GM21825 (cell line): Measurements from ENCODE around the gene ZFPM1.

Source experiments
- ATAC-seq: cut with Tn5 transposase; IDR thresholded peaks from one replicate; pipeline ENCODE4 v1.9.1; 2021; ENCODE audit warnings: mild to moderate bottlenecking, moderate library complexity; ENCODE audit not compliant: unreplicated experiment

Gene ZFPM1

GRCh38 chr16:88417684-88418476 lies 35.2 kb upstream of the ZFPM1 start:
- no peak for ATAC-seq

DNA sequence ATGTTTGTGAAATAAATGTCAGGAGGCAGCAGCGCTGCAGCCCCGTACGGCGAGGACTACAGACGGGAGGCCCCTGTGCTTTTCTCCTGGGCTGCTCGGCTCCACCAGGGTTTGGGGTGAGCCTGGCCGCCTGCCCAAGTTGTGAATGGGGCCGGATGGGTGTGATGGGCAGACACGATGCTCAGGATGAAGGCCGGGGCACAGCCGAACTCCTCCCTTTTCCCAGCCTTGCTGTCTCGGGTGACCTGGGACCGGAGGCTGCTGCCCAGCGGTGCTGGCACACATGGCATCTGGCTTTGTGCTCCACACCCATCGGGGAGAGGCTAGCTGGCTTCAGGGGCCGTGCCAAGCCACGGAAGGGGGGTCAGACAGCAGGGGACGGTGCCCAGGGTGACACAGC lies 34.2 kb upstream of the ZFPM1 start:
- ATAC-seq: no peak

DNA sequence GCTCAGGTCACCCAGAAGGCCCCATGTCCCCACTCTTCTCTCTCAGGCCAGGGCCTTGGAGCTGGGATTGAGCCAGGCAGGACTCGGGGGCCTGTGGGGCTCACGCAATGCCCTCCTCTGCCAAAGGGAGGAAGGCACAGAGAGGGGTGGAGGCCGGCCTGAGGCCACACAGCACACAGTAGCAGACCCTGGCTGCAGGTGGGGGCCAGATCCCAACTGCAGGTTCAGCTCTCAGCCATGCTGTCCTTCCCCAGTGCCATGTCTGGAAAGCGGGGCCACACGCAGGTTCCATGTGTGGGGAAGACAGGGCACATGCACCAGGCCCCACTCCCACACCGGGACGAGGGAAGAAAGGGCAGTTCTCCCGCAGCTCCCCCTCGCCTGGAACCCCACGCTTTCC lies 33.3 kb upstream of the ZFPM1 start:
- no peak for ATAC-seq

DNA sequence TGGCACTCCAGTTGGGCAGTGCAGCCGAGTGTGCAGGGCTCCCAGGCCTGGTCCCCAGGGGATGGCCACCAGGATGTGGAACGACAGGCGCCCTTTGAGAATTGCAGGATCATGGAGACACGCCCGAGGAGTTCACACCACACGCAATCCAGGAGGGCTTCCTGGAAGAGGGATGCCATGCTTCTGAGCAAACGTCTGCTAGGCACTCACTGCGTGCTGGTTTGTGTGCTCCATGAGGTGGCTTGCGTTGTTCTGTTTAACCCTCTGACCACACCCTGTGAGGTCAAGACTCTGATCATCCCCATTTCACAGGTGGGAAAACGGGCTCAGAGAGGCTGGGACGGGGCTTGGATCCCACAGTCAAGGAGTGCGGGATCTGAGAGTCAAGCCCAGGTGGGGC lies 32.6 kb upstream of the ZFPM1 start:
- no peak for ATAC-seq

DNA sequence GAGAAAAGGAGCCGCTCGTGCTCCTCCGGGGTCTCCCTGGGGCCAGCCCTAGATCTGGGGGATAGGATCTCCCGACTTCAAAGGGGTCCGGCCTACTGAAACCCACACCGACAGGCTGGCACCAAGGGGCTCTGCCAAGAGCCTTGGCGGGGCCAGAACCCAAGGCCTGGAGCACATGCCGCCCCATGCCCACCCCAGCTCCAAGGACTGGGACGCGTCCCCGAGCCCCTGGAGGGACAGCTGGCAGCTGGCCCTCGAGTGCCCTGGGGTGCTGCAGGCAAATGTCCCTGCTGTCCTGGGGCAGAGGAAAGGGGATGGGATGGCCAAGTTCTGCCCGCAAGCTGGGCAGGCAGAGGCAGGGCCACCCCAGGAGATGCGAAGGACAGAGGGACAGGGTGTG lies 31.8 kb upstream of the ZFPM1 start:
- no peak for ATAC-seq

DNA sequence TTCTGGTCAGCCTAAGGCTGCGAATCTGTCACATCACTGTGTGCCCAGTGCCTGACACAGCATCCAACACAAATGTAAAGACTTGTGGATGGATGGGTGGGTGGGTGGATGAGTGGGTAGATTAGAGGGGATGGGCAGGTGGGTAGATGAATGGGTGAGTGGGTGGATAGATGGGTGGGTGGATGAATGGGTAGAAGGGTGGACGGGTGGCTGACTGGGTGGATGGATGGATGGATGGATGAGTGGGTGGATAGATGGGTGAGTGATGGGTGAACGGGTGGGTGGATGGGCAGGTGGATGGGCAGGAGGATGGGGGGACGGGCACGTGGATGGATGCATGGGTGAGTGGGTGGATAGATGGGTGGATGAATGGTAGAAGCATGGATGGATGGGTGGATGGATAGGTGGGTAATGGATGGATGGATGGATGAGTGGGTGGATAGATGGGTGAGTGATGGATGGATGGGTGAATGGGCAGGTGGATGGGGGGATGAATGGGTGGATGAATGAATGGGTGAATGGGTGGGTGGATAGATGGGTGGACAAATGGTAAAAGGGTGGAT lies 31.1 kb upstream of the ZFPM1 start:
- no peak for ATAC-seq

GRCh38 chr16:88422733-88423447 lies 30.2 kb upstream of the ZFPM1 start:
- no peak for ATAC-seq

GRCh38 chr16:88423448-88423850 lies 29.6 kb upstream of the ZFPM1 start:
- no peak for ATAC-seq

GRCh38 chr16:88424587-88425235 lies 28.4 kb upstream of the ZFPM1 start:
- no peak for ATAC-seq

DNA sequence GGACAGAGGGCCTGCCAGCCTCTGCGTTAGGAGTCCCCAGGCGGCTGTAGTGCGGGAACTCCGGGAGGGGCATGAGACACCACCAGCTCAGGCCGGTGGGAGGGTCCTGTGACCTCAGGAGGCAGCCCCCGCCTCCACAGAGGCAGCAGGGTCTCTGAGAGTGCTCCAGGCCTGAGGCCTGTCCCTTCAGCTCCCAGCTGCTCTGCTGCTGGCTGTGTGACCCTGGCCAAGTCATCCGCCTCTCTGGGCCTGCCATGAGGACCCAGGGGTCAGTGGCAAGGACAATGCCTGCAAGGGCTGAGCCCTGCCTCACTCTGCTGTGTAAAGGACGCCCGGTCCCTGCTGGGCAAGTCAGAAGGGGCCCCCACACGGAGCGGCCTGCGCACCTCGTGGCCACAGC lies 27.1 kb upstream of the ZFPM1 start:
- no peak for ATAC-seq

GRCh38 chr16:88427376-88427775 lies 25.7 kb upstream of the ZFPM1 start:
- no peak for ATAC-seq

GRCh38 chr16:88428156-88428555 lies 24.9 kb upstream of the ZFPM1 start:
- ATAC-seq: no peak

DNA sequence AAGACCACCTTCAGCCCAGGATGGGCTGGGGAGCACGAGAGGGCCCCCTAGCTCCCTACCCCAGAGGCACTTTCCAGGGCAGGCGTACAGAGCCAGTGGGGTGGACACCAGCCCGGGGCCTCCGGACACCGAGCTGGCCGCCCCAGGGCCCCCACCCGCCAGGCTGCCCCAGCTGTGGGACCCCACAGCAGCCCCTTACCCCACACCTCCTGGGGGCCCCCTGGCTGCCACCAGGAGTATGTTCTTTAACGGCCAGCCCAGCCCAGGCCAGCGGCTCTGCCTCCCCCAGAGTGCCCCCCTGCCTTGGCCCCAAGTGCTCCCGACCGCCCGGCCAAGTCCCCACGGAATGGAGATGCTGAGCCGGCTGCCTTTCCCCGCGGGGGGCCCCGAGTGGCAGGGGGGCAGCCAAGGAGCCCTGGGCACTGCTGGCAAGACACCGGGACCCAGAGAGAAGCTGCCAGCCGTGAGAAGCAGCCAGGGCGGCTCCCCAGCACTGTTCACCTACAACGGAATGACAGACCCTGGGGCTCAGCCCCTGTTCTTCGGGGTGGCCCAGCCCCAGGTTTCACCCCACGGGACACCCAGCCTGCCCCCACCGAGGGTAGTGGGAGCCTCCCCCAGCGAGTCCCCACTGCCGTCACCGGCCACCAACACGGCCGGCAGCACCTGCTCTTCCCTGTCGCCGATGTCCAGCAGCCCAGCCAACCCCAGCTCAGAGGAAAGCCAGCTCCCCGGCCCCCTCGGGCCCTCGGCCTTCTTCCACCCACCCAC lies 24.3 kb upstream of the ZFPM1 start:
- no peak for ATAC-seq

GRCh38 chr16:88429387-88430184 lies 23.5 kb upstream of the ZFPM1 start:
- ATAC-seq: no peak

DNA sequence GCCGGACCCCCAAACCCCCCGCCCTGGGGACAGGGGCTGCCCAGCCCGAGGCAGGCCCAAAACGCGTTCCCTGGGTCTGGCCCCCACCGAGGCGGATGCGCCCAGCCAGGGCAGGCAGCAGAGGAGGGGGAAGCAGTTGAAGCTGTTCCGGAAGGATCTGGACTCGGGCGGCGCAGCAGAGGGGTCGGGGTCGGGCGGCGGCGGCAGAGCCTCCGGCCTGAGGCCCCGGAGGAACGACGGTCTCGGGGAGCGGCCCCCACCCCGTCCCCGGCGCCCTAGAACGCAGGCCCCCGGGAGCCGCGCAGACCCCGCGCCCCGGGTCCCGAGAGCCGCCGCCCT lies 22.9 kb upstream of the ZFPM1 start:
- ATAC-seq: no peak

DNA sequence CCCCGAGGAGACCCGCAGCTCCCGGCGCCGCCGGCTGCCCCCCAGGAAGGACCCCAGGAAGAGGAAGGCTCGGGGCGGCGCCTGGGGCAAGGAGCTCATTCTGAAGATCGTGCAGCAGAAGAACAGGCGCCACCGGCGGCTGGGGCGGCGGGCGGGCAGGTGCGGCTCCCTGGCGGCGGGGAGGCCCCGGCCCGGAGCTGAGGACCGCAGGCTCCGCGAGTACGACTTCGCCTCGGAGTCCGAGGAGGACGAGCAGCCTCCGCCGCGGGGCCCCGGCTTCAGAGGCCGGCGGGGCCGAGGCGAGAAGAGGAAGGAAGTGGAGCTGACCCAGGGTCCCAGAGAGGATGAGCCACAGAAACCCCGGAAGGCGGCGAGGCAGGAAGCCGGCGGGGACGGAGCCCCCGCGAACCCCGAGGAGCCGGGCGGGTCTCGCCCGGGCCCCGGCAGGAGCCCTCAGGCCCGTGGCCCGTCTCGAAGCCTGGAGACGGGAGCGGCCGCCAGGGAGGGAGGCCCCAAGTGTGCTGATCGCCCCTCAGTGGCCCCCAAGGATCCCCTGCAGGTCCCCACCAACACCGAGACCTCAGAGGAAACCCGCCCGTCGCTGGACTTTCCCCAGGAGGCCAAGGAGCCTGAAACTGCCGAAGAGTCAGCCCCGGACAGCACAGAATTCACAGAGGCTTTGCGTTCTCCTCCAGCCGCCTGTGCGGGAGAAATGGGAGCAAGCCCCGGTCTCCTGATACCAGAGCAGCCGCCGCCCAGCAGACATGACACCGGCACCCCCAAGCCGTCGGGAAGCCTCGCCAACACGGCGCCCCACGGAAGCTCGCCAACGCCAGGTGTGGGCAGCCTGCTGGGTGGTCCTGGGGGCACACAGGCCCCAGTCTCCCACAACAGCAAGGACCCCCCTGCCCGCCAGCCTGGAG lies 22.3 kb upstream of the ZFPM1 start:
- ATAC-seq: peak; percentile 55

- ATAC-seq: no peak
Observed at GRCh38 chr16:88431651-88432050, 21.4 kb upstream of the ZFPM1 start.

- no peak for ATAC-seq
Observed at GRCh38 chr16:88432174-88432573, 20.9 kb upstream of the ZFPM1 start.

- ATAC-seq: no peak
Observed at GRCh38 chr16:88432753-88433152, 20.3 kb upstream of the ZFPM1 start.
